Body of pancreas (tissue), 4 donors: Measurements from ENCODE around the gene TSEN34. TPM values are rescaled to one million over a fixed set of nuclear protein-coding genes. Genes with fewer than 3 reads are reported as not detected.

ENCODE experiments used
- ATAC-seq: fragments of 150-250 bp; one replicate; pipeline ENCODE4 v1.9.1; 2016
- DNase-seq, 4 donors: peaks; one replicate each; pipeline ENCODE4 v3.0.0-alpha.2; 2019
- H3K27ac ChIP-seq, 4 donors: fragments of 200-600 bp; sonication (generic); 1 replicate in 3 of 4; 2 replicates in 1 of 4; pipeline versions ENCODE4 v1.5.1 to v1.6.1; 2016 to 2019; ENCODE audit warnings: mild to moderate bottlenecking in 1 of 4, mixed read lengths in 1 of 4, moderate library complexity in 1 of 4
- H3K27me3 ChIP-seq, 2 donors: fragments of 200-600 bp; sonication (generic); one replicate each; pipeline ENCODE4 v1.6.0; 2016; ENCODE audit warnings: mild to moderate bottlenecking in 1 of 2
- H3K36me3 ChIP-seq, 2 donors: fragments of 200-600 bp; sonication (generic); replicated peaks in 1 of 2; 2 replicates each; pipeline ENCODE4 v1.5.1; 2016; ENCODE audit warnings: low read depth in 2 of 2; ENCODE audit not compliant: insufficient read depth in 1 of 2
- H3K4me1 ChIP-seq: fragments of 200-600 bp; sonication (generic); one replicate; pipeline ENCODE4 v1.6.0; 2016
- H3K4me3 ChIP-seq, 2 donors: fragments of 200-600 bp; sonication (generic); 1 replicate in 1 of 2; 2 replicates in 1 of 2; pipeline ENCODE4 v1.5.1; 2016 to 2019
- H3K9me3 ChIP-seq, 3 donors: fragments of 200-600 bp; sonication (generic); 1 replicate in 2 of 3; 2 replicates in 1 of 3; pipeline ENCODE4 v1.5.1; 2016
- POLR2A ChIP-seq, 3 donors: fragments of 450-650 bp; IDR thresholded peaks; one replicate each; pipeline ENCODE4 v1.6.1; 2016; ENCODE audit warnings: antibody characterized with exemption in 3 of 3, mild to moderate bottlenecking in 2 of 3
- WGBS, 2 donors: methylation state at CpG; one replicate each; pipeline ENCODE4 v1.1.5; 2017; 5-methylcytosine and 5-hydroxymethylcytosine counted together
- intact Hi-C: fragments of 100-400 bp; cut with DNase I; formaldehyde crosslinking; loops from one replicate; pipeline ENCODE4 v1.15.1; 2023
- total RNA-seq, 2 donors: library from RNA; depleted of rRNA; stranded (reverse); fragments of >200 nt; gene quantifications; one replicate each; pipeline ENCODE4 v1.1.0, GENCODE V29; 2016
- TF ChIP-seq, protein P1 (sequence below), 7 experiments: fragments of 450-650 bp in 4 of 7; fragments of 200-600 bp in 3 of 7; sonication (generic) in 3 of 7; IDR thresholded peaks; one replicate each; pipeline ENCODE4 v1.5.1; 2016 to 2019; ENCODE audit warnings: antibody characterized with exemption in 7 of 7

TSEN34 gene
- total RNA-seq, 2 donors from 2014 or later = 33.9 to 56.6 TPM

DNA sequence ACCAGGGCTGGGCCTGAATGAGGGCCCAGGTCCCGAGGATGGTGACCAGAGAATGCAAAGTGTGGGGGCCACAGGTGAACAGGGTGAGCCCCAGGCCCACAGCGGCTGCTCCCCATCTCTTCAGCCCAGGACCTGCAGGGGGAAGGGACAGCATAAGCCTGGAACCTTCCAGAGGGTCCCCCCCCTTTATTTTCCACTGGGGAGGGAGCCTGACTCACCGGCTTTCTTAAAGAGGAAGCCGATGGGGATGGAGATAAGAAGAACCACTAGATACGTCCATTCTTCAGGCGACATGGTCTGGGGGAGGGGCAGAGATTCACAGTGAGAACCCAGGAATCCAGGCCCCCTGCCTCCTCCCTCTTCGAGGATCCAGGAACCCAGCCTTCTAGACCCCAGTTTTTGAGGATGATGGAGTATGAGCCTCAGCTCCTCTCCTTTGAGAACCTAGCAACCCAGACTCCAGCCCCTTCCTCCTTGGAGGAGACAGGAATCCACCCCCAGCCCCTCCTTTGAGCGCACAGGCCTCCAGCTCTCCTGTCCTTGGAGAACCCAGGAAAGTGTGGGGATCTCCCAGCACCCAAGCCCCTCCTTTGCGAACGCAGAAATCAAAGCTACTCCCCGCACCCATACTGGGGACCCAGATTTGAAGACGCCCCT, 2.8 kb upstream of the TSEN34 start:
- Histone ChIP-seq H3K27me3 (no peaks in the 10 kb centered on the region), H3K36me3 (peaks cover 0 to 4% of the 10 kb centered on the region in 2 donors), H3K4me3 (peak overlapping the region; percentile 36 to 38), H3K27ac (peak overlapping the region; percentile 84 to 99 (median 96)), H3K4me1 (peaks cover 50% of the 10 kb centered on the region), H3K9me3 (no peaks in the 10 kb centered on the region)
- intact Hi-C loops = no loop called here
- no peak for DNase-seq
- WGBS, 2 donors = 17 to 19% methylated on average over 10 to 11 of the region's 12 CpGs
- TF ChIP-seq, protein P1, sequence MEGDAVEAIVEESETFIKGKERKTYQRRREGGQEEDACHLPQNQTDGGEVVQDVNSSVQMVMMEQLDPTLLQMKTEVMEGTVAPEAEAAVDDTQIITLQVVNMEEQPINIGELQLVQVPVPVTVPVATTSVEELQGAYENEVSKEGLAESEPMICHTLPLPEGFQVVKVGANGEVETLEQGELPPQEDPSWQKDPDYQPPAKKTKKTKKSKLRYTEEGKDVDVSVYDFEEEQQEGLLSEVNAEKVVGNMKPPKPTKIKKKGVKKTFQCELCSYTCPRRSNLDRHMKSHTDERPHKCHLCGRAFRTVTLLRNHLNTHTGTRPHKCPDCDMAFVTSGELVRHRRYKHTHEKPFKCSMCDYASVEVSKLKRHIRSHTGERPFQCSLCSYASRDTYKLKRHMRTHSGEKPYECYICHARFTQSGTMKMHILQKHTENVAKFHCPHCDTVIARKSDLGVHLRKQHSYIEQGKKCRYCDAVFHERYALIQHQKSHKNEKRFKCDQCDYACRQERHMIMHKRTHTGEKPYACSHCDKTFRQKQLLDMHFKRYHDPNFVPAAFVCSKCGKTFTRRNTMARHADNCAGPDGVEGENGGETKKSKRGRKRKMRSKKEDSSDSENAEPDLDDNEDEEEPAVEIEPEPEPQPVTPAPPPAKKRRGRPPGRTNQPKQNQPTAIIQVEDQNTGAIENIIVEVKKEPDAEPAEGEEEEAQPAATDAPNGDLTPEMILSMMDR (IDR thresholded peaks at IDR 0.05) = no peak
- no peak for TF ChIP-seq POLR2A (IDR thresholded peaks at IDR 0.05)
- ATAC-seq = no peak

DNA sequence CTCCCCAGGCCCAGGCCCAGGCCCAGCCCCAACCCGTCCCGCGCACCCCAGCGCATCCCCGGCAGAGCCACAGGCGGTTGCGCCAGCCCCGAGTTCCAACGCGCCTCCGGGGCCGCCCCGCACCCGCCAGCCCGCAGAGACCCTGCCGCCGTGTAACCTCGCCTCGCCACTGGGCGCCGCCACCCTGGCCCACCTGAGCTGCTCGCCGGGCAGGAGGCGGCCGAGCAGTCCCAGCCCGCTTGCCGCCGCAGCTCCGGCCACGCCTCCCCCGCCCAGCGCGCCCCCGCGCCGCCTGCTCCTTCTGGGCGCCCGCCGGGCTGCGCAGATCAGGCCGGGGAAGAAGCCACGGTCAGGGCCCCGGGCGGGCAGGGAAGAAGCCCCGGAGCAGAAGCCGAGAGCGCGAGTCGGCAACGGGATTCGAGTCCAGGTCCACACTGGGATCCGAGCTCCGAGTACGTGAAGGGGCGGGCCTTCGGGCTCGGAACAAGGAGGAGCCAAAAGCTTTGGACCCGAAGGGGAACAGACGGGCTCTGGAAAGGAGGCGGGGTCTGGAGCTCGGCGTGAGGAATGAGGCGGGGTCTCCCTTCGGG, 1.9 kb upstream of the TSEN34 start, which contains the start of gene MBOAT7:
TSS of gene MBOAT7 (minus strand) at position 436 of the 590 bp plus-strand sequence. CDS start 1,072 bp downstream, outside the sequence.
- TF ChIP-seq POLR2A (IDR thresholded peaks at IDR 0.05) = peak; percentile 50 to 63 (median 62)
- TF ChIP-seq, protein P1 (IDR thresholded peaks at IDR 0.05) = peak in 5 of 7 experiments; percentile 13 to 59 (median 42)
- Histone ChIP-seq H3K36me3 (peaks cover 0 to 6% of the 10 kb centered on the region in 2 donors), H3K4me3 (peak within 1 kb of the TSS; percentile 36 to 38), H3K27ac (peak within 1 kb of the TSS; percentile 94 to 100 (median 99)), H3K9me3 (no peaks in the 10 kb centered on the region), H3K4me1 (peaks cover 50% of the 10 kb centered on the region), H3K27me3 (no peaks in the 10 kb centered on the region)
- 0% methylated on average over 8 to 62 of the region's 64 CpGs for WGBS, 2 donors
- ATAC-seq (peak; percentile 3), DNase-seq (no peak)
- intact Hi-C loops = no loop called here

DNA sequence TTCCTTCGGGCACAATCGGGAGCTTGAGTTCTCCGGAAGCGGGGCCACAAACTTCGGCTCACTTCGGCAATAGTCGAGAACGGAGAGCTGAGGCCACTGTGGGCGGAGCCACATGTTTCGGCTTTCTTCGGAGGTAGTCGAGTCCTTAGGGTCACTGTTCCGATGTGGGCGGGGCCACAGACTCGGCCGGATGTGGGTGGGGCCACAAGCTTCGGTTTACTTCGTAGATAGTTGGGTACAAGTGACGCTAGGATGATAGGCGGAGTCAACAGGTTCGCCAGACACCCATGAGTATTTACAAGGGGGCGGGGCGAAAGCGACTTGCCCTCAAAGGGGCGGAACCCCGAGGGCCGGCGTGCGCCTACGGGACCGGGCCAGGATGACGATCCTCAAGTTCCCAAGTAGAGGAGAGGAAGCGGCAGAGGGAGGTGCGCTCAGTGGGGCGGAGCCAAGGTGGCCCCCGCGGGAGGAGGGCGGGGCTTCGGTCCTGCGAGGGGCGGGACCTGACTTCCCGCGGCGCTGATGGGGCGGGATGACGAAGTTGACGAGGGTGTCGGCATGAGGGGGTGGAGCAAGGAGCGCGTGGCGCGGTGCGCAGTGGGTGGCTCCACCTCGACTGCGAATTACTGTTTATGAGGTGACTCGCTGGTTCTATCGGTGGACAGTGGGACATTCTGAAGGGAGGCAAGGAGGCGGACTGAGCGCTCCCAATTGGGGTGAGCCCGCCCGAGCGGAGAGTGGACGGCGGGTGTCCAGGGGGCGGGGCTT, 1.2 kb upstream of the TSEN34 start:
- H3K36me3 ChIP-seq = peaks cover 0 to 6% of the 10 kb centered on the region in 2 donors
- H3K4me3 ChIP-seq = peak overlapping the region in 1 of 2 donors; percentile 36
- intact Hi-C loops = no loop called here
- peak overlapping the region; percentile 94 to 100 (median 99) for H3K27ac ChIP-seq
- H3K4me1 ChIP-seq = peaks cover 50% of the 10 kb centered on the region
- H3K27me3 ChIP-seq = no peaks in the 10 kb centered on the region
- peak; percentile 69 for ATAC-seq
- H3K9me3 ChIP-seq = no peaks in the 10 kb centered on the region
- WGBS, 2 donors = 0% methylated on average over 11 to 65 of the region's 65 CpGs
- DNase-seq = peak; percentile 100
- TF ChIP-seq POLR2A (IDR thresholded peaks at IDR 0.05) = peak; percentile 78 to 96 (median 94)
- TF ChIP-seq, protein P1 (IDR thresholded peaks at IDR 0.05) = no peak

DNA sequence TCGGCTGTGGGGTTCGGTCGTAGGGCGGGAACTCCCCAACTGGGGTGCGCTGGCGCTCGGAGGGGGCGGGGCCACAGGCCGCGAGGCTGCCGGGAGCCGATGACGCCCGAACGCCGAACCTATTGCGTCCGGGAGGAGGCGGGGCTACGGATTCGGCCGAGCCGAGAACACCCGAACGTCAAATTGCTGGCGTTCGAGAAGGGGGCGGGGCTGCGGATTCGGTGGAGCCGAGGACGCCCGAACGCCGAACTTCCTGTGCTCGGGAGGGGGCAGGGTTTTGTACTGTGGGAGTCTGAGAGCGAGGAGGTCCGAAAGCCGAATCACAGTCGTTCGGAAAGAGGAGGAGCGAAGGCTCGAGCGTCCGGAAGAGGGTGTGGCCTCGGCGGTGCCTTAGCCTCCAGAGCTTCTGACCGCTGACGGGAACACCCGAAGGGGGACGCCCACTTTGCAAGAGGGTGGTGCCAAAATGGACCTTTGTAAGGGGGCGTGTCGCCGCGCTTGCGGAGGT, 551 bp upstream of the TSEN34 start:
- ATAC-seq (peak; percentile 65), DNase-seq (peak; percentile 100)
- Histone ChIP-seq H3K36me3 (peaks cover 0 to 6% of the 10 kb centered on the region in 2 donors), H3K4me3 (peak overlapping the region; percentile 86 to 93), H3K4me1 (peaks cover 48% of the 10 kb centered on the region), H3K9me3 (no peaks in the 10 kb centered on the region), H3K27ac (peak overlapping the region; percentile 94 to 100 (median 99)), H3K27me3 (no peaks in the 10 kb centered on the region)
- TF ChIP-seq POLR2A (IDR thresholded peaks at IDR 0.05) = no peak
- TF ChIP-seq, protein P1 (IDR thresholded peaks at IDR 0.05) = no peak
- WGBS, 2 donors = 0 to 1% methylated on average over 17 to 56 of the region's 56 CpGs
- intact Hi-C loops = no loop called here
